ENCODE data around the gene SCT.

The SCT gene

DNA sequence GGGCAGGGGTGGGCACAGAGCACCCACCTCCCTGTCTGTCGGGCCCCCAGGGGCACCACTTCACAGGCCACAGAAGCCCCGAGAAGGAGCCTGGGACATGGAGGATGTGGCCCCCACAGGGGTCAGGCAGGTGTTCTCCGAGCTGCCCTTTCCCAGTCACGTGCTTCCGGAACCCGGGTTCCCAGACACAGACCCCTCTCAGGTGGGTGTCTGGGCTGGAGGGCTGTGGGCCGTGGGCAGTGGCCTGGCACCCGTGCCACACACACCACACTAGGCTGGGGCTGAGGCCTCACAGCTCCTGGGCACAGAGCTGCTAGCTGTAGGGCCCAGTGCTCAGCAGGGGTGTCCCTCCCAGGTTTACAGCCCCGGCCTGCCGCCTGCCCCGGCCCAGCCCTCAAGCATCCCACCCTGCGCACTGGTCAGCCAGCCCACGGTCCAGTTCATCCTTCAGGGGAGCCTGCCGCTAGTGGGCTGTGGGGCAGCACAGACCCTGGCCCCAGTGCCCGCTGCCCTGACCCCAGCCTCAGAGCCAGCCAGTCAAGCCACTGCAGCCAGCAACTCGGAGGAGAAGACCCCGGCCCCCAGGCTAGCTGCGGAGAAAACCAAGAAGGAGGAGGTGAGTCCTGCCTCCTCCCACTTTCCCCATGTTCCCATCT, 16.7 kb downstream of the SCT start:
- ChIA-PET CTCF (interaction anchor here (1.0 kb wide), 1 partner anchor 55 kb away, joined by 3 read pairs; no protein-coding TSS in a partner anchor), POLR2A (interaction anchor here (0.9 kb wide), 1 partner anchor 9 kb away, joined by 7 read pairs; no protein-coding TSS in a partner anchor)
- DNase-seq: no peak
- WGBS (ENCODE audit: insufficient coverage): 99% methylated on average over 14 of the region's 18 CpGs
- no peaks in the 10 kb centered on the region for H3K27me3 ChIP-seq (replicated peaks in 2 of 5; ENCODE audit: control insufficient read depth in 4 of 5, insufficient read depth in 5 of 5, low read length in 4 of 5)
- H3K9me3 ChIP-seq (ENCODE audit: control extremely low read depth in 1 of 5, control insufficient read depth in 4 of 5, insufficient read depth in 2 of 5, low read depth in 1 of 5, low read length in 4 of 5): no peaks in the 10 kb centered on the region
- peaks cover 0 to 13% (median 10%) of the 10 kb centered on the region in 4 experiments for H3K4me1 ChIP-seq (ENCODE audit: control extremely low read depth in 1 of 4, control insufficient read depth in 4 of 4, insufficient read depth in 4 of 4, low read length in 3 of 4)
- peaks cover 7 to 84% (median 68%) of the 10 kb centered on the region in 4 experiments for H3K36me3 ChIP-seq (ENCODE audit: control insufficient read depth in 4 of 4, insufficient read depth in 4 of 4, low read length in 3 of 4)
- H3K4me3 ChIP-seq (ENCODE audit: control insufficient read depth in 1 of 7, extremely low read depth in 1 of 7, insufficient read depth in 4 of 7, low read depth in 2 of 7, low read length in 6 of 7): no peak overlapping the region
- no peak overlapping the region for H3K27ac ChIP-seq (ENCODE audit: insufficient read depth in 1 of 2, low read depth in 1 of 2, low read length in 2 of 2, poor library complexity in 1 of 2, severe bottlenecking in 2 of 2)

DNA sequence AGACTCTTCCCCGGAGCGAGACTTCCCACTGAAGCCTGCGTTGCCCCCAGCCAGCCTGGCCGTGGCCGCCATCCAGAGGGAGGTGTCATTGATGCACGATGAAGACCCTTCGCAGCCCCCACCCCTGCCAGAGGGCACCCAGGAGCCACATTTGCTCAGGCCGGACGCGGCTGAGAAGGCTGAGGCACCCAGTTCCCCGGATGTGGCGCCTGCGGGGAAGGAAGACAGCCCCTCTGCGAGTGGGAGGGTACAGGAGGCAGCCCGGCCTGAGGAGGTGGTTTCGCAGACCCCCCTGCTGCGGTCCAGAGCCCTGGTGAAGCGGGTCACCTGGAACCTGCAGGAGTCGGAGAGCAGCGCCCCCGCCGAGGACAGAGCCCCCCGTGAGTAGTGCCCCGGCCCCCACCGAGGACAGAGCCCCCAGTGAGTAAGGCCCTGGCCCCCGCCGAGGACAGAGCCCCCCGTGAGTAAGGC, 17.6 kb downstream of the SCT start:
- 94% methylated on average over 24 of the region's 28 CpGs for WGBS (ENCODE audit: insufficient coverage)
- ChIA-PET POLR2A (no interaction called here), CTCF (interaction anchor here (1.0 kb wide), 1 partner anchor 54 kb away, joined by 3 read pairs; no protein-coding TSS in a partner anchor)
- no peak for DNase-seq
- no peak overlapping the region for H3K4me3 ChIP-seq (ENCODE audit: control insufficient read depth in 1 of 7, extremely low read depth in 1 of 7, insufficient read depth in 4 of 7, low read depth in 2 of 7, low read length in 6 of 7)
- no peak overlapping the region for H3K27ac ChIP-seq (ENCODE audit: insufficient read depth in 1 of 2, low read depth in 1 of 2, low read length in 2 of 2, poor library complexity in 1 of 2, severe bottlenecking in 2 of 2)
- H3K9me3 ChIP-seq (ENCODE audit: control extremely low read depth in 1 of 5, control insufficient read depth in 4 of 5, insufficient read depth in 2 of 5, low read depth in 1 of 5, low read length in 4 of 5): no peaks in the 10 kb centered on the region
- peaks cover 0 to 4% (median under 1%) of the 10 kb centered on the region in 4 experiments for H3K4me1 ChIP-seq (ENCODE audit: control extremely low read depth in 1 of 4, control insufficient read depth in 4 of 4, insufficient read depth in 4 of 4, low read length in 3 of 4)
- peaks cover 12 to 90% (median 75%) of the 10 kb centered on the region in 4 experiments for H3K36me3 ChIP-seq (ENCODE audit: control insufficient read depth in 4 of 4, insufficient read depth in 4 of 4, low read length in 3 of 4)
- no peaks in the 10 kb centered on the region for H3K27me3 ChIP-seq (replicated peaks in 2 of 5; ENCODE audit: control insufficient read depth in 4 of 5, insufficient read depth in 5 of 5, low read length in 4 of 5)

DNA sequence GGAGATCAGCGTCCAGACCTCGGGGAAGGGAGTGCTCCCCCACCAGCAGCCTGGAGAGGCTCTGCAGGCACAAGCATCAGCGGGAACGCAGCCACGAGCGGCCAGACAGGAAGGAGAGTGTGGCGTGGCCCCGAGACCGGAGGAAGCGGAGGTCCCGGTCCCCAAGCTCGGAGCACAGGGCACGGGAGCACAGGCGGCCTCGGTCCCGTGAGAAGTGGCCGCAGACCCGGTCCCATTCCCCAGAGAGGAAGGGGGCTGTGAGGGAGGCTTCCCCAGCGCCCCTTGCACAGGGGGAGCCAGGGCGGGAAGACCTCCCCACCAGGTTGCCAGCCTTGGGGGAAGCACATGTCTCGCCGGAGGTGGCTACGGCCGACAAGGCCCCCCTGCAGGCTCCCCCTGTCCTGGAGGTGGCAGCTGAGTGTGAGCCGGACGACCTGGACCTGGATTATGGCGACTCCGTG, 18.2 kb downstream of the SCT start:
- H3K4me3 ChIP-seq (ENCODE audit: control insufficient read depth in 1 of 7, extremely low read depth in 1 of 7, insufficient read depth in 4 of 7, low read depth in 2 of 7, low read length in 6 of 7): no peak overlapping the region
- no peaks in the 10 kb centered on the region for H3K27me3 ChIP-seq (replicated peaks in 2 of 5; ENCODE audit: control insufficient read depth in 4 of 5, insufficient read depth in 5 of 5, low read length in 4 of 5)
- WGBS (ENCODE audit: insufficient coverage): 92% methylated on average over 26 of the region's 28 CpGs
- no peaks in the 10 kb centered on the region for H3K9me3 ChIP-seq (ENCODE audit: control extremely low read depth in 1 of 5, control insufficient read depth in 4 of 5, insufficient read depth in 2 of 5, low read depth in 1 of 5, low read length in 4 of 5)
- no peak for DNase-seq
- peaks cover 14 to 93% (median 77%) of the 10 kb centered on the region in 4 experiments for H3K36me3 ChIP-seq (ENCODE audit: control insufficient read depth in 4 of 4, insufficient read depth in 4 of 4, low read length in 3 of 4)
- CTCF ChIA-PET: interaction anchor here (1.0 kb wide), 1 partner anchor 17 kb away, joined by 3 read pairs; no protein-coding TSS in a partner anchor
- no peak overlapping the region for H3K27ac ChIP-seq (ENCODE audit: insufficient read depth in 1 of 2, low read depth in 1 of 2, low read length in 2 of 2, poor library complexity in 1 of 2, severe bottlenecking in 2 of 2)
- POLR2A ChIA-PET: no interaction called here
- no peaks in the 10 kb centered on the region for H3K4me1 ChIP-seq (ENCODE audit: control extremely low read depth in 1 of 4, control insufficient read depth in 4 of 4, insufficient read depth in 4 of 4, low read length in 3 of 4)

DNA sequence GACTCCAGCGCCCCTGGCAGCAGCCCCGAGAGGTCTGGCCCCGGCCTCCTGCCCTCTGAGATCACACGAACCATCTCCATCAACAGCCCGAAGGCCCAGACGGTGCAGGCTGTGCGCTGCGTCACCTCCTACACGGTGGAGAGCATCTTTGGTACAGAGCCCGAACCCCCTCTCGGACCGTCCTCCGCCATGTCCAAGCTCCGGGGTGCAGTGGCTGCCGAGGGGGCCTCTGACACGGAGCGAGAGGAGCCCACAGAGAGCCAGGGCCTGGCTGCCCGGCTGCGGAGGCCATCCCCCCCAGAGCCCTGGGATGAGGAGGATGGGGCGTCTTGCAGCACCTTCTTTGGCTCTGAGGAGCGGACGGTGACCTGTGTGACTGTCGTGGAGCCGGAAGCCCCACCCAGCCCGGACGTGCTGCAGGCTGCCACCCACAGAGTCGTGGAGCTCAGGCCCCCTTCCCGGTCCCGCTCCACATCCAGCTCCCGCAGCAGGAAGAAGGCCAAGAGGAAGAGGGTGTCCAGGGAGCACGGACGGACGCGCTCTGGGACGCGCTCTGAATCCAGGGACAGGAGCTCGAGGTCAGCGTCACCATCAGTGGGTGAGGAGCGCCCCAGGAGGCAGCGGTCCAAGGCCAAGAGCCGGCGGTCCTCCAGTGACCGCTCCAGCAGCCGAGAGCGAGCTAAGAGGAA, 18.9 kb downstream of the SCT start:
- no peak overlapping the region for H3K4me3 ChIP-seq (ENCODE audit: control insufficient read depth in 1 of 7, extremely low read depth in 1 of 7, insufficient read depth in 4 of 7, low read depth in 2 of 7, low read length in 6 of 7)
- peaks cover 14 to 95% (median 82%) of the 10 kb centered on the region in 4 experiments for H3K36me3 ChIP-seq (ENCODE audit: control insufficient read depth in 4 of 4, insufficient read depth in 4 of 4, low read length in 3 of 4)
- no peaks in the 10 kb centered on the region for H3K9me3 ChIP-seq (ENCODE audit: control extremely low read depth in 1 of 5, control insufficient read depth in 4 of 5, insufficient read depth in 2 of 5, low read depth in 1 of 5, low read length in 4 of 5)
- POLR2A ChIA-PET: no interaction called here
- no peaks in the 10 kb centered on the region for H3K4me1 ChIP-seq (ENCODE audit: control extremely low read depth in 1 of 4, control insufficient read depth in 4 of 4, insufficient read depth in 4 of 4, low read length in 3 of 4)
- no peak for DNase-seq
- no peaks in the 10 kb centered on the region for H3K27me3 ChIP-seq (replicated peaks in 2 of 5; ENCODE audit: control insufficient read depth in 4 of 5, insufficient read depth in 5 of 5, low read length in 4 of 5)
- CTCF ChIA-PET: interaction anchor here (1.0 kb wide), 1 partner anchor 16 kb away, joined by 3 read pairs; no protein-coding TSS in a partner anchor
- 96% methylated on average over 44 of the region's 45 CpGs for WGBS (ENCODE audit: insufficient coverage)
- H3K27ac ChIP-seq (ENCODE audit: insufficient read depth in 1 of 2, low read depth in 1 of 2, low read length in 2 of 2, poor library complexity in 1 of 2, severe bottlenecking in 2 of 2): no peak overlapping the region

DNA sequence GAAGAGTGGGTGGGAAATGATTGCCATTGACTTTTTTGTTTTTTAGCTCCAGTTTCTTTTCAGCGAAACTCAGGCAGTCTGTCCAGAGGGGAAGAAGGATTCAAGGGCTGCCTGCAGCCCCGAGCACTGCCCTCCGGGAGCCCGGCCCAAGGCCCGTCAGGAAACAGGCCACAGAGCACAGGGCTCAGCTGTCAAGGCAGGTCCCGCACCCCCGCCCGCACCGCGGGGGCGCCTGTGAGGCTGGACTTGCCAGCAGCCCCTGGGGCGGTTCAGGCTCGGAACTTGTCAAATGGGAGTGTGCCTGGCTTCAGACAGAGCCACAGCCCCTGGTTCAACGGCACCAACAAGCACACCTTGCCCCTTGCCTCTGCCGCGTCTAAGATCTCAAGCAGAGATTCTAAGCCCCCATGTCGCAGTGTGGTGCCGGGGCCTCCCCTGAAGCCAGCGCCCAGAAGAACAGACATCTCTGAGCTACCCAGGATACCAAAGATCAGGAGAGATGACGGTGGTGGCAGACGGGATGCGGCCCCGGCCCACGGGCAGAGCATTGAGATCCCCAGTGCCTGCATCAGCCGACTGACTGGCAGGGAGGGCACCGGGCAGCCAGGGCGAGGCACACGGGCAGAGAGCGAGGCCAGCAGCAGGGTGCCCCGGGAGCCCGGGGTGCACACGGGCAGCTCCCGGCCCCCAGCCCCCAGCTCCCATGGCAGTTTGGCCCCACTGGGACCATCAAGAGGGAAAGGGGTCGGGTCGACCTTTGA, 19.8 kb downstream of the SCT start:
- DNase-seq: no peak
- Histone ChIP-seq H3K4me3 (ENCODE audit: control insufficient read depth in 1 of 7, extremely low read depth in 1 of 7, insufficient read depth in 4 of 7, low read depth in 2 of 7, low read length in 6 of 7) (no peak overlapping the region), H3K9me3 (ENCODE audit: control extremely low read depth in 1 of 5, control insufficient read depth in 4 of 5, insufficient read depth in 2 of 5, low read depth in 1 of 5, low read length in 4 of 5) (no peaks in the 10 kb centered on the region), H3K36me3 (ENCODE audit: control insufficient read depth in 4 of 4, insufficient read depth in 4 of 4, low read length in 3 of 4) (peaks cover 18 to 94% (median 80%) of the 10 kb centered on the region in 4 experiments), H3K27ac (ENCODE audit: insufficient read depth in 1 of 2, low read depth in 1 of 2, low read length in 2 of 2, poor library complexity in 1 of 2, severe bottlenecking in 2 of 2) (no peak overlapping the region), H3K27me3 (replicated peaks in 2 of 5; ENCODE audit: control insufficient read depth in 4 of 5, insufficient read depth in 5 of 5, low read length in 4 of 5) (no peaks in the 10 kb centered on the region), H3K4me1 (ENCODE audit: control extremely low read depth in 1 of 4, control insufficient read depth in 4 of 4, insufficient read depth in 4 of 4, low read length in 3 of 4) (no peaks in the 10 kb centered on the region)
- WGBS (ENCODE audit: insufficient coverage): 95% methylated on average over 26 of the region's 35 CpGs
- ChIA-PET CTCF (interaction anchor here (1.1 kb wide), 1 partner anchor 11 kb away, joined by 3 read pairs; no protein-coding TSS in a partner anchor), POLR2A (no interaction called here)

DNA sequence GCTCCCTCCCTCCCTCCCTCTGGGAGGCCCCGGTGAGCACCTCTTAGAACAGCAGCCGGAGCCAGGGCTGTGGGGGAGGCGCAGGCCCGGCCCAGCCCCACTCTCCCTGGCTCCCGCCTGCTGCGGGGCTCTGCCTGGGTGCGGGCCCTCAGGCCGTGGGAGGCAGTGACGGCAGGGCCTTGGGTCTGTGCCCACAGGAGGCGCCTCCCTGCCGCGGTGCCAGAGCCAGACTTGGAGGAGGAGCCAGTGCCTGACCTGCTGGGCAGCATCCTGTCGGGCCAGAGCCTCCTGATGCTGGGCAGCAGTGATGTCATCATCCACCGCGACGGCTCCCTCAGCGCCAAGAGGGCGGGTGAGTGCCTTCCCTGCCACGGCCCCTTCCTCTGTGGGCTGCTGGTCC, 20.7 kb downstream of the SCT start:
- 94% methylated on average over 18 of the region's 19 CpGs for whole genome bisulfite sequencing (ENCODE audit: insufficient coverage)
- no peak overlapping the region for H3K27ac ChIP-seq (ENCODE audit: insufficient read depth in 1 of 2, low read depth in 1 of 2, low read length in 2 of 2, poor library complexity in 1 of 2, severe bottlenecking in 2 of 2)
- ChIA-PET POLR2A (no interaction called here), CTCF (interaction anchor here (1.1 kb wide), 1 partner anchor 10 kb away, joined by 3 read pairs; no protein-coding TSS in a partner anchor)
- no peak overlapping the region for H3K4me3 ChIP-seq (ENCODE audit: control insufficient read depth in 1 of 7, extremely low read depth in 1 of 7, insufficient read depth in 4 of 7, low read depth in 2 of 7, low read length in 6 of 7)
- no peaks in the 10 kb centered on the region for H3K9me3 ChIP-seq (ENCODE audit: control extremely low read depth in 1 of 5, control insufficient read depth in 4 of 5, insufficient read depth in 2 of 5, low read depth in 1 of 5, low read length in 4 of 5)
- no peaks in the 10 kb centered on the region for H3K4me1 ChIP-seq (ENCODE audit: control extremely low read depth in 1 of 4, control insufficient read depth in 4 of 4, insufficient read depth in 4 of 4, low read length in 3 of 4)
- peaks cover 23 to 95% (median 80%) of the 10 kb centered on the region in 4 experiments for H3K36me3 ChIP-seq (ENCODE audit: control insufficient read depth in 4 of 4, insufficient read depth in 4 of 4, low read length in 3 of 4)
- DNase-seq: no peak
- no peaks in the 10 kb centered on the region for H3K27me3 ChIP-seq (replicated peaks in 2 of 5; ENCODE audit: control insufficient read depth in 4 of 5, insufficient read depth in 5 of 5, low read length in 4 of 5)
